Activated CD4-positive, alpha-beta T cell treated with anti-CD3 and anti-CD28 coated beads, Interleukin-2, amount 50 U/mL, for 48 hours (primary cell): Measurements from ENCODE around the gene ATP5F1D.

Experiments
- DNase-seq, 2 experiments: peaks; one replicate each; pipeline ENCODE4 v3.0.0-alpha.2; 2020

The ATP5F1D gene

GRCh38 chr19:1270854-1271527, 29.4 kb downstream of the ATP5F1D start:
- DNase-seq, result no peak

- no peak for DNase-seq
Measured at GRCh38 chr19:1271528-1272422, 30.2 kb downstream of the ATP5F1D start.

- DNase-seq, result no peak
Measured at GRCh38 chr19:1272423-1273262, 31.1 kb downstream of the ATP5F1D start.

DNA sequence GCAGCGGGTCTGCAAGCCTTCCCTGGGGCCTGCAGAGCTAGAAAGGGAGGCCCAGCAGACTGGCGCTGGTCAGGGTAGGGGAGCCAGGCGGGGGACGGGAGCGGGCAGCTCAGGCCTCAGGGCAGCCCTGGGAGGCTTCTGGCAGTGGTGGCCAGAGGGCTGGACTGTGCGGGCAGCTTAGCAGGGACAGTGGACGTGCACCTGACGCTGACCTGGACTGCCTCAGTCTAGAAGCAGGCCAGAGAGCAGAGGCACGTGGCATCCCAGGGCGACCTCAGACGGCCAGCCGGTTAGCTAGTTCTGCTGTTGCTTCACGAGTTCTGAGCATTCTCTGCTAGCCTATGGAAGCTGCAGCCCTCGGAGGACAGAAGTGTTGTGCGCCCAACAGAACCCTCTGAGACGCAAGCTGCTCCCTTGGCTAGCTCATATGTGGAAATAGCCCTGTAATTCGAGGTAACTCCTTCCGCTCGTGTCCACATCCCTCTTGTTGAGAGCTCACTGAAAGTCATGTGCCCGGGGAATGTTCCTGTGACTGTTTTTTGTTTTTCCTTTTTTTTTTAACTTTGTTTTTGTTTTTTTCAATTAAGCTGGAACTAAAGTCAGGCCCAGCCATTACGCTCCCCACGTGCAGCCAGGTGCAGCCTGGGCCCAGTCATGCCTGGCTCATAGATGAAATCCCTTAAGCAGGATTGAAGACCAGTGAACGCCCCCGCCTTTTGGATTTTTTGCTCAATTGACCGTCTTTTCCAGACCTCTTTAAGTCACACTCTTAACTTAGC, 31.9 kb downstream of the ATP5F1D start:
- DNase-seq, result no peak

- no peak for DNase-seq
Measured at GRCh38 chr19:1274081-1274851, 32.7 kb downstream of the ATP5F1D start.

DNA sequence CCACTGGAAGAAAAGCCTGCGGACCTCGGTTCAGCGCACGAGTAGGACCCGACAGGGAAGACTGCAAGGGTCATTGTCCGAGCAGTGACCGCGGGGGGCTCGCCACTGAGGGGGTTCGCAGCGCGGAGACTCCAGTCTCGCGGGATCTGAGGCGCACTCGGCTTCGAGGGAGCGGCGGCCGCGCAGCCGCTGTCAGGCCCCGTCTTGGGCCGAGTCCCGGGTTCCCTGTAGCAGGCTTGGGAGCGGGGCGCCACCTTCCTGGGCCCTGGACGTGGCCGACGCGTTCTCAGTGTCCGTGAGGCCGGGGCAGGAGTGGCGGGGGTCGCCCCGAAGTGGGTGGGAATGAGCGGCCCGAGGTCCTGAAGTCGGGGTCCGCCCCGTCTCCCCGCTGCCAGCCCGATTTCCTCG, 33.3 kb downstream of the ATP5F1D start:
- DNase-seq, result no peak

- DNase-seq, result peak; percentile 95 to 96
Measured at GRCh38 chr19:1275260-1275975, 33.9 kb downstream of the ATP5F1D start, which contains the start of gene FAM174C. Gene FAM174C (plus strand): TSS chr19:1275530. CDS start chr19:1275550, 20 bp downstream.

DNA sequence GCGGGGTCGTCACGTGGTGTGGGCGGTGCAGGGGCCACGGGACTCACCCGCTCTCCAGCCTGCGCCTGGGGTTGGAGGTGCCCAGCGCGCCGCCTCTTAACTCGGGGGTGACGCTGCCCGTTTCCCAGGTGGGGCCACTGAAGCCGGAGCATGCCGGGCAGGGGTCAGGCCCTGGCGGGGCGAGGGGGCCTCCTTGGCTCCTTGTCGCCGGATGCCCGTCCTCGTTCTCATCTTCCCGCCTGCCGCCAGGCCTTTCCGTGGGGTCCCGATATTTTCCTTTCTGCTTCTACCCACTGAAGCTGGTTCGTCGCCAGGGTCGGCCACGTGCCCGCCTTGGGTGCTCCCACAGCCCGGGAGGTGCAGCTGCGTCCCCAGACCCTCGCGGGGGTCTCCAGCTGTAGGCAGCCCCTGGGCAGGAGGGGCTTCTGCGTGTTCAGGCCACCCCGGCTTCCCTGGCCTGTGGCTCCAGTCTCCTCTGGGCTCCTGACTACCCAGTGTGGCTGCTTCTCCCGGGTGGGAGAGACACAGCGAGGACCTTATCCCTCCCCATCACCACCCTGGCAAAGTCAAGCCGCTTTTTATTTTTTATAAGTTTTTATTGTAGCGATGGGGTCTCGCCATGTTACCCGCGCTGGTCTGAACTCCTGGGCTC, 34.6 kb downstream of the ATP5F1D start:
- DNase-seq, result no peak

GRCh38 chr19:1276628-1277022, 35.1 kb downstream of the ATP5F1D start:
- DNase-seq, result peak in 1 of 2 experiments; percentile 49

DNA sequence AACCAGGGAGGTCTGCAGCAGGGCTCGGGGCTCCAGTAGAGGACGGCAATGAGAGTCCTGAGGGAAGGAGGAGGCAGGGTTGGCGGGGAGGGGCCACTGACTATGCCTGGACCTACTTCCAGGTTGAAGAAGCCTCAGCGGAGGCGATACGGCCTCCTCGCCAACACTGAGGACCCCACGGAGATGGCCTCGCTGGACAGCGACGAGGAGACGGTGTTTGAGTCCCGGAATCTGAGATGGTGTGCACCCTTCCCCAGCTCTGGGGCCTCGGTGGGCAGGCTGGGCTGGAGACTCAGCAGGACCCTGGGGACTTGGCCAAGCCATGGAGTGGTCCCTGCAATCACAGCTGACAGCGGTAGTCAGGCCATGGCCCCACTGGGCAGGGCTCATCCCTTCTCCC, 35.5 kb downstream of the ATP5F1D start:
- DNase-seq, result no peak

DNA sequence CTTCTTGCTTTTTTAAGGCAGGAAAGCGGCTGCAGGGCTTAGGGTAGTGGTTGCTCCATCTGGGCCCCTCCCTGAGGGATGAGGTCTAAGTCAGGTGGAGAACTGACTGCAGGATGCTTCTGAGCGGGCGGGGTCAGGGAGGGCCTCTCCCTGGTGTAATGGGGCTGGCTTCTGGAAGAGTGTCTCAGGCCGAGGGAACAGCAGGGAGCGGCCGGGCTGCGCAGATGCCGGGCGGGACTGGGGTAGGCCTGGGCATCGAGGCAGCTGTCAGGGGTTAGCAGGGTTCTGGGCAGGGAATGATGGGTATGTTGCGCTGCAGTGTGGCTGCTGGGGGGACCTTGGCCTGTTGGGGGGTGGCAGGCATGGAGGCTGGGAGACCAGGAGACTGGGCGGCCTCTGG, 36.5 kb downstream of the ATP5F1D start:
- DNase-seq, result no peak

DNA sequence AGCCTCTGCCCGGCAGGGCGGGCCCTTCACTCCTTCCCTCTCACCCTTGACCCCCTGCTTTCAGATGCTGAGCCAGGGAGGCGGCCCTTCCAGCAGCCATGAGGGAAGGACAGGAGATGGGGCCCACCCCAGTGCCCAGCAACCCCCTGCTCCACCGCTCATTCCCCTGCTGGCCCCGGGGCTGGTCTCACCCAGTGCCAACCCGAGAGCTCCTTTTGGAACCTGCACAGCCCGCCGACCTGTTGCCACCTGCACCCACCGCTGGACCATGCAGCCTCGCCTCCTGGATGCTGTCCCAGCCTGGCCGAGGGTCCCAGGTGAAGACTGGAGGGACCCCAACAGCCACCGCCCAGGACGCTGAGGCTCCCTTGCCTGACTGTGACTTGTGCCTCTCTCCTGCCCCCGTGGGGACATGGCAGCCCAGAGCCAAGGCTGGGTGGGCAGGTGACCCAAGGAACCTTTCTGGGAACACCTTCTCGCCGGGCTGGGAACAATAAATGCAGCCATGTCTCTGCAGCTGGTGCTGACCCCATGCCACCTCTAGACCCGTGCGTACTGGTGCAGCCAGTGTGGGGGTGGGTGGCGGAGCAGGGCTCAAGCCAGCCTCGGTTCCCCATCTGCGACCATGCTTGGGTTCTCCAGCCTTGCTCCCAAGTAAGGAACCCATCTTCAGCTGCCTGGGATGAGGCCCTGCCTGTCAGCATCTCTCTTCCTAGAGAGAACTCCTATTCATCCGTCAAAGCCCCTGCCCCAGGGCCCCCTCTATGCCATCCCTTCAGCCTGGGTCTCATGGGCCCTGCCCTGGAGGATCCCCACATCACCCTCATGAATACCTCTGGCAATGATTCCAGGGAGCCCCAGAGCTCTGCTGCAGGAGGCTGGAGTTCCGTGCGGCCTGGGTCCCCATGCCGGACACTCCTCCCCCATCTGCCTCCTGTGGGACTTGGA, 37.4 kb downstream of the ATP5F1D start:
- no peak for DNase-seq

- peak; percentile 87 for DNase-seq
Measured at GRCh38 chr19:1279782-1280341, 38.3 kb downstream of the ATP5F1D start.

- peak in 1 of 2 experiments; percentile 2 for DNase-seq
Measured at GRCh38 chr19:1280636-1281568, 39.4 kb downstream of the ATP5F1D start.

DNA sequence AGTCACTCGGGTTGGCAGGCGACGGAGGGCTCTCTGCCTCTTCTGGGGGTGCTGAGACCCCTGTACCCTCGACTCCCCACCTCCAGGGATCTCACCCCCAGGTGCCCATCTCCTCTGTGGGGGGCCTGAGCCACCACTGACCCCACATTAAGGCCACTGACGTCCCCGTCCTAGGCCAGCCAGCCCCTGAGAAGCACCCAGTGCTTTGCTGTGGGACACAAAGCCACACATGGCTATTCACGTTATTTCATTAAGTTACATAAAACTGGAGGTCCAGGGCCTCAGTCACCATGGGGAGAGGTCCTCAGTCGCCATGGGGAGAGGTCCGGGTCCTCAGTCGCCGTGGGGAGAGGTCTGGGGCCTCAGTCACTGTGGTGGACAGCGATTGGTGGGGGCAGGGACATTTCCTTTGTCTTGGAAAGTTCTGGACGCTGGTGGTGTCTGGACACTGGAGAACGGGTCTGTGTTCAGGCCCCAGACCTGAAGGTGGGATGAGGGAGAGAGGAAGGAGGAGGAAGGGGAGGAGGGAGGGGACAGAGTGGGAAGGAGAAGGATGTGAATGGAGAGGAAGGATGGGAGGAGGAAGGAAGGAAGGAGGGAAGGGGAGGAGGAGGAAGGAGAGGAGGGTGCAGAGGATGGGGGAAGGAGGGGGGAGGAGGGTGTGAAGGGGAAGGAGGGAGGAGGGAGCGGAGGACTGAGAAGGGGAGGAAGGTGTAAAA, 40.2 kb downstream of the ATP5F1D start:
- no peak for DNase-seq

- no peak for DNase-seq
Measured at GRCh38 chr19:1282588-1283206, 41.1 kb downstream of the ATP5F1D start.
